ENCODE results near the gene GARIN5A.

GARIN5A gene

GRCh38 chr19:50509366-50509765, 32.7 kb upstream of the GARIN5A start:
- Histone ChIP-seq H3K27me3 (ENCODE audit: insufficient read depth, low read depth) (peaks cover 10% of the 10 kb centered on the region; the same call in 1 of the 2 replicates), H3K4me2 (no peak overlapping the region), H2AFZ (ENCODE audit: low read depth) (no peak overlapping the region), H4K20me1 (ENCODE audit: insufficient read depth) (no peaks in the 10 kb centered on the region), H3K4me1 (ENCODE audit: low read depth, poor library complexity, severe bottlenecking) (no peaks in the 10 kb centered on the region), H3K27ac (no peak overlapping the region), H3K79me2 (ENCODE audit: insufficient read depth, low read depth) (no peaks in the 10 kb centered on the region; the same call in 1 of the 2 replicates), H3K9ac (no peak overlapping the region), H3K36me3 (ENCODE audit: insufficient read depth) (no peaks in the 10 kb centered on the region), H3K4me3 (IDR thresholded peaks at IDR 0.05; ENCODE audit: insufficient read depth, low read depth, low read length) (no peak overlapping the region)
- TF ChIP-seq CTCF (conservative IDR thresholded peaks at IDR 0.05; ENCODE audit: low read depth, low read length), result no peak

- Histone ChIP-seq H4K20me1 (ENCODE audit: insufficient read depth) (no peaks in the 10 kb centered on the region), H3K9ac (no peak overlapping the region), H2AFZ (ENCODE audit: low read depth) (no peak overlapping the region), H3K4me1 (ENCODE audit: low read depth, poor library complexity, severe bottlenecking) (no peaks in the 10 kb centered on the region), H3K36me3 (ENCODE audit: insufficient read depth) (no peaks in the 10 kb centered on the region), H3K27ac (no peak overlapping the region), H3K4me3 (IDR thresholded peaks at IDR 0.05; ENCODE audit: insufficient read depth, low read depth, low read length) (no peak overlapping the region), H3K27me3 (ENCODE audit: insufficient read depth, low read depth) (0 out of 2 replicates have a peak, but pooled peaks cover 5% of the 10 kb centered on the region), H3K4me2 (no peak overlapping the region), H3K79me2 (ENCODE audit: insufficient read depth, low read depth) (no peaks in the 10 kb centered on the region; the same call in 1 of the 2 replicates)
- TF ChIP-seq CTCF (conservative IDR thresholded peaks at IDR 0.05; ENCODE audit: low read depth, low read length), result no peak
These were observed 32.2 kb upstream of the GARIN5A start for GRCh38 chr19:50508843-50509190.

GRCh38 chr19:50507376-50507775, 30.7 kb upstream of the GARIN5A start:
- no peak overlapping the region for H3K4me2 ChIP-seq
- H2AFZ ChIP-seq (ENCODE audit: low read depth), result no peak overlapping the region
- H3K36me3 ChIP-seq (ENCODE audit: insufficient read depth), result no peaks in the 10 kb centered on the region
- no peak overlapping the region for H3K27ac ChIP-seq
- no peaks in the 10 kb centered on the region for H3K4me1 ChIP-seq (ENCODE audit: low read depth, poor library complexity, severe bottlenecking)
- H3K79me2 ChIP-seq (ENCODE audit: insufficient read depth, low read depth), result no peaks in the 10 kb centered on the region; the same call in 1 of the 2 replicates
- no peak for TF ChIP-seq CTCF (conservative IDR thresholded peaks at IDR 0.05; ENCODE audit: low read depth, low read length)
- H3K27me3 ChIP-seq (ENCODE audit: insufficient read depth, low read depth), result no peaks in the 10 kb centered on the region
- no peaks in the 10 kb centered on the region for H4K20me1 ChIP-seq (ENCODE audit: insufficient read depth)
- no peak overlapping the region for H3K9ac ChIP-seq
- no peak overlapping the region for H3K4me3 ChIP-seq (IDR thresholded peaks at IDR 0.05; ENCODE audit: insufficient read depth, low read depth, low read length)

GRCh38 chr19:50506700-50507099, 30.1 kb upstream of the GARIN5A start:
- Histone ChIP-seq H3K27me3 (ENCODE audit: insufficient read depth, low read depth) (no peaks in the 10 kb centered on the region), H3K4me2 (no peak overlapping the region), H3K4me3 (IDR thresholded peaks at IDR 0.05; ENCODE audit: insufficient read depth, low read depth, low read length) (no peak overlapping the region), H4K20me1 (ENCODE audit: insufficient read depth) (no peaks in the 10 kb centered on the region), H3K36me3 (ENCODE audit: insufficient read depth) (no peaks in the 10 kb centered on the region), H2AFZ (ENCODE audit: low read depth) (no peak overlapping the region), H3K27ac (no peak overlapping the region), H3K9ac (no peak overlapping the region), H3K4me1 (ENCODE audit: low read depth, poor library complexity, severe bottlenecking) (no peaks in the 10 kb centered on the region), H3K79me2 (ENCODE audit: insufficient read depth, low read depth) (no peaks in the 10 kb centered on the region; the same call in 1 of the 2 replicates)
- no peak for TF ChIP-seq CTCF (conservative IDR thresholded peaks at IDR 0.05; ENCODE audit: low read depth, low read length)

Measured in KMS-11 (cell line).